CD4-positive, CD25-positive, alpha-beta regulatory T cell (primary cell): ENCODE measurements around the gene PPM1J. TPM values are rescaled to one million over a fixed set of nuclear protein-coding genes. Genes with fewer than 3 reads are reported as not detected.

Experiments used
- ATAC-seq, 2 donors: fragments of 150-1000 bp; cut with Tn5 transposase; one replicate each; pipeline ENCODE4 v1.10.0; 2021; ENCODE audit warnings: low read depth in 2 of 2, moderate number of reproducible peaks in 2 of 2, moderate library complexity in 1 of 2
- DNase-seq, 3 donors: peaks; one replicate each; pipeline versions ENCODE4 v3.0.0 to v3.0.0-alpha.2; 2012 to 2022; ENCODE audit warnings: mixed read lengths in 1 of 3
- H3K27ac ChIP-seq: one replicate; pipeline ENCODE4 v1.7.0; 2013; ENCODE audit warnings: mild to moderate bottlenecking, low read length; ENCODE audit not compliant: insufficient read depth, poor library complexity, severe bottlenecking
- H3K27me3 ChIP-seq: one replicate; pipeline ENCODE4 v1.7.0; 2013; ENCODE audit warnings: low read length; ENCODE audit not compliant: control insufficient read depth, insufficient read depth
- H3K36me3 ChIP-seq: one replicate; pipeline ENCODE4 v1.7.0; 2013; ENCODE audit warnings: mild to moderate bottlenecking, low read length, moderate library complexity; ENCODE audit not compliant: control insufficient read depth, insufficient read depth
- H3K4me1 ChIP-seq: 2 replicates; pipeline ENCODE4 v1.7.0; 2013; ENCODE audit warnings: mild to moderate bottlenecking, low read length; ENCODE audit not compliant: insufficient read depth, control insufficient read depth, poor library complexity, severe bottlenecking
- H3K4me3 ChIP-seq: one replicate; pipeline ENCODE4 v1.7.0; 2013; ENCODE audit warnings: low read depth, mild to moderate bottlenecking, low read length, moderate library complexity
- H3K9me3 ChIP-seq, 2 experiments: 1 replicate in 1 of 2; 2 replicates in 1 of 2; pipeline ENCODE4 v1.7.0; 2013; ENCODE audit warnings: low read length in 2 of 2, mild to moderate bottlenecking in 1 of 2, moderate library complexity in 1 of 2; ENCODE audit not compliant: control insufficient read depth in 2 of 2
- H3K27ac Mint-ChIP-seq, 3 donors: one replicate each; pipeline ENCODE4 v1.8.0; 2020 to 2022; ENCODE audit warnings: mild to moderate bottlenecking in 3 of 3, mixed read lengths in 3 of 3, moderate library complexity in 2 of 3
- H3K27me3 Mint-ChIP-seq: one replicate; pipeline ENCODE4 v1.8.0; 2022; ENCODE audit warnings: mild to moderate bottlenecking, mixed read lengths
- H3K36me3 Mint-ChIP-seq: one replicate; pipeline ENCODE4 v1.8.0; 2020; ENCODE audit warnings: mixed read lengths
- H3K4me1 Mint-ChIP-seq, 4 donors: one replicate each; pipeline ENCODE4 v1.8.0; 2020 to 2022; ENCODE audit warnings: mixed read lengths in 4 of 4, mild to moderate bottlenecking in 1 of 4
- H3K4me3 Mint-ChIP-seq, 4 donors: one replicate each; pipeline ENCODE4 v1.8.0; 2020 to 2022; ENCODE audit warnings: mild to moderate bottlenecking in 4 of 4, mixed read lengths in 4 of 4, moderate library complexity in 3 of 4
- H3K9me3 Mint-ChIP-seq, 7 donors: one replicate each; pipeline ENCODE4 v1.8.0; 2020 to 2022; ENCODE audit warnings: mixed read lengths in 7 of 7, mild to moderate bottlenecking in 3 of 7, moderate library complexity in 2 of 7
- polyA plus RNA-seq, 4 donors: library from polyadenylated mRNA; unstranded; fragments of 300-500 nt; fragmentation: Illumina TruSeq; gene quantifications; one replicate each; pipeline ENCODE4 v1.2.3, GENCODE V29; 2021
- total RNA-seq: library from RNA; stranded (reverse); gene quantifications from one replicate; pipeline ENCODE4 v1.2.3, GENCODE V29; 2022

PPM1J gene
- total and polyA plus RNA-seq, 5 donors from 2014 or later, result not detected

- ATAC-seq, result no peak
Observed at GRCh38 chr1:112672842-112673241, 42.3 kb downstream of the PPM1J start.

GRCh38 chr1:112672009-112672408, 43.1 kb downstream of the PPM1J start:
- H3K9me3 ChIP-seq, result no peaks in the 10 kb centered on the region
- peak overlapping the region in 2 of 4 donors; percentile 77 to 86 for H3K4me3 Mint-ChIP-seq
- H3K4me1 ChIP-seq, result peaks cover 28% of the 10 kb centered on the region
- H3K9me3 Mint-ChIP-seq, result peaks cover 0 to 2% (median 0%) of the 10 kb centered on the region in 7 donors
- peak overlapping the region in 1 of 3 donors; percentile 96 for H3K27ac Mint-ChIP-seq
- peaks cover 37% of the 10 kb centered on the region for H3K36me3 ChIP-seq
- no peak for DNase-seq
- no peak overlapping the region for H3K4me3 ChIP-seq
- H3K27me3 Mint-ChIP-seq, result no peaks in the 10 kb centered on the region
- H3K27ac ChIP-seq, result no peak overlapping the region
- peaks cover 30% of the 10 kb centered on the region for H3K36me3 Mint-ChIP-seq
- no peaks in the 10 kb centered on the region for H3K27me3 ChIP-seq
- peaks cover 9 to 68% (median 45%) of the 10 kb centered on the region in 4 donors for H3K4me1 Mint-ChIP-seq
- no peak for ATAC-seq

More at GRCh38 chr1:112672842-112673241, 42.3 kb downstream of the PPM1J start:
- Mint-ChIP-seq H3K27me3 (no peaks in the 10 kb centered on the region), H3K36me3 (peaks cover 24% of the 10 kb centered on the region), H3K4me1 (peaks cover 14 to 72% (median 47%) of the 10 kb centered on the region in 4 donors), H3K9me3 (peaks cover 0 to 2% (median 0%) of the 10 kb centered on the region in 7 donors), H3K27ac (peak overlapping the region; percentile 50 to 96 (median 75)), H3K4me3 (peak overlapping the region; percentile 69 to 96 (median 82))
- Histone ChIP-seq H3K4me1 (peaks cover 32% of the 10 kb centered on the region), H3K36me3 (peaks cover 31% of the 10 kb centered on the region), H3K4me3 (no peak overlapping the region), H3K27ac (peak overlapping the region; percentile 73), H3K9me3 (no peaks in the 10 kb centered on the region), H3K27me3 (no peaks in the 10 kb centered on the region)
- DNase-seq, result no peak

- Histone ChIP-seq H3K9me3 (no peaks in the 10 kb centered on the region), H3K36me3 (peaks cover 73% of the 10 kb centered on the region), H3K27ac (peak overlapping the region; percentile 14), H3K4me1 (no peaks in the 10 kb centered on the region), H3K4me3 (no peak overlapping the region), H3K27me3 (no peaks in the 10 kb centered on the region)
- H3K4me1 Mint-ChIP-seq, result peaks cover 7 to 36% (median 24%) of the 10 kb centered on the region in 4 donors
- ATAC-seq (no peak), DNase-seq (no peak)
- H3K36me3 Mint-ChIP-seq, result peaks cover 57% of the 10 kb centered on the region
- H3K27ac Mint-ChIP-seq, result no peak overlapping the region
- no peaks in the 10 kb centered on the region for H3K9me3 Mint-ChIP-seq
- H3K4me3 Mint-ChIP-seq, result no peak overlapping the region
- no peaks in the 10 kb centered on the region for H3K27me3 Mint-ChIP-seq
Observed at GRCh38 chr1:112666946-112667345, 48.2 kb downstream of the PPM1J start.

DNA sequence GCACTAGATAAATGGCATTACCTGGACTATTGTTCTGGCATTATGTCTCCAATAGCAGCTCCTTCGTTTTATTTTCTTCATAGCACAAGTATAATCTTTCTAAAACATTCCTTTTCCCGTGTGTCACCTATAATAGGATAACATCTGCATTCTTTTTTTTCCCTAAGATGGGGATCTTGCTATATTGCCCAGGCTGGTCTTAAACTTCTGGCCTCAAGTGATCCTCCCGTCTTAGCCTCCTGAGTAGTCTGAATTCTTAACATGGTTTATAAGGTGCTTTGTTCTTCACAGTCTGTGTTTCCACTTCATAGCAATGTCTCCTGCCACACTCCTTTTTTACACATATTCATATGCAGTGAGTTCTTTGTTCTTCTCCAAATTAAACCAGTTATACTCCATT, 49.3 kb downstream of the PPM1J start:
- H3K36me3 Mint-ChIP-seq, result peaks cover 67% of the 10 kb centered on the region
- peaks cover 78% of the 10 kb centered on the region for H3K36me3 ChIP-seq
- peak overlapping the region in 2 of 3 donors; percentile 27 to 53 for H3K27ac Mint-ChIP-seq
- H3K9me3 Mint-ChIP-seq, result no peaks in the 10 kb centered on the region
- ATAC-seq (no peak), DNase-seq (no peak)
- no peaks in the 10 kb centered on the region for H3K27me3 ChIP-seq
- no peaks in the 10 kb centered on the region for H3K9me3 ChIP-seq
- H3K4me3 Mint-ChIP-seq, result no peak overlapping the region
- no peaks in the 10 kb centered on the region for H3K27me3 Mint-ChIP-seq
- no peak overlapping the region for H3K4me3 ChIP-seq
- H3K27ac ChIP-seq, result no peak overlapping the region
- H3K4me1 Mint-ChIP-seq, result peaks cover 12 to 28% (median 26%) of the 10 kb centered on the region in 4 donors
- no peaks in the 10 kb centered on the region for H3K4me1 ChIP-seq

Other genes starting within 250 kb of the PPM1J start
- gene WNT2B, start 206.4 kb downstream of the PPM1J start, total RNA-seq, result 1.2 TPM
- gene WNT2B, start 206.4 kb downstream of the PPM1J start, polyA plus RNA-seq, result under 1 TPM in 3 of 4 donors, not detected in 1; 0.01 to 0.38 (median 0.24) TPM
- gene ST7L, start 96.2 kb downstream of the PPM1J start, total RNA-seq, result 36.8 TPM
- gene ST7L, start 96.2 kb downstream of the PPM1J start, polyA plus RNA-seq, result 10 to 100 TPM in 3 of 4 donors, 1 to 10 TPM in 1; 7.7 to 15.4 (median 14.0) TPM
- 244 TPM for gene CAPZA1, start 95.5 kb downstream of the PPM1J start, total RNA-seq
- 100 to 1,000 TPM; 248 to 281 (median 260) TPM for gene CAPZA1, start 95.5 kb downstream of the PPM1J start, polyA plus RNA-seq
- gene MOV10, start 40.7 kb downstream of the PPM1J start, total RNA-seq, result 94.2 TPM
- 10 to 100 TPM; 26.1 to 29.8 (median 28.3) TPM for gene MOV10, start 40.7 kb downstream of the PPM1J start, polyA plus RNA-seq
- gene RHOC, start 8.2 kb downstream of the PPM1J start, total RNA-seq, result 17.4 TPM
- gene RHOC, start 8.2 kb downstream of the PPM1J start, polyA plus RNA-seq, result 10 to 100 TPM; 20.1 to 34.1 (median 28.9) TPM
- gene SLC16A1, start 240.9 kb upstream of the PPM1J start, total RNA-seq, result 62.7 TPM
- 10 to 100 TPM; 21.1 to 33.5 (median 28.0) TPM for gene SLC16A1, start 240.9 kb upstream of the PPM1J start, polyA plus RNA-seq